DND-41 (cell line): ENCODE measurements around the gene NOL9.

Source experiments
- ATAC-seq: fragments of 200-7000 bp; cut with Tn5 transposase; 3 replicates; pipeline ENCODE4 v1.9.1; 2021; ENCODE audit warnings: low read depth; ENCODE audit not compliant: insufficient read depth
- DNase-seq: peaks from one replicate; pipeline ENCODE4 v3.0.0-alpha.2; 2020
- H2AFZ ChIP-seq: 2 replicates; pipeline ENCODE4 v1.6.0; 2012; ENCODE audit warnings: low read depth, low read length
- H3K27ac ChIP-seq: 2 replicates; pipeline ENCODE4 v1.5.1; 2012; ENCODE audit warnings: low read length, inconsistent platforms
- H3K27me3 ChIP-seq: fragments of 200-600 bp; sonication (generic); 2 replicates; pipeline ENCODE4 v1.6.0; 2012; ENCODE audit warnings: low read length, mild to moderate bottlenecking, inconsistent platforms; ENCODE audit not compliant: insufficient read depth, poor library complexity
- H3K36me3 ChIP-seq: 2 replicates; pipeline ENCODE4 v1.5.1; 2012; ENCODE audit warnings: low read length, inconsistent platforms; ENCODE audit not compliant: insufficient read depth
- H3K4me1 ChIP-seq: 2 replicates; pipeline ENCODE4 v1.5.1; 2012; ENCODE audit warnings: mild to moderate bottlenecking, low read length; ENCODE audit not compliant: insufficient read depth
- H3K4me2 ChIP-seq: 2 replicates; pipeline ENCODE4 v1.6.0; 2012; ENCODE audit warnings: mild to moderate bottlenecking, moderate library complexity, low read length, inconsistent platforms; ENCODE audit not compliant: insufficient read depth
- H3K4me3 ChIP-seq, 2 experiments: fragments of 200-600 bp in 1 of 2; shearing (Covaris generic) in 1 of 2; 2 replicates each; pipeline ENCODE4 v1.5.1; 2012 to 2016; ENCODE audit warnings: inconsistent platforms in 2 of 2, low read length in 2 of 2, mild to moderate bottlenecking in 2 of 2, low read depth in 1 of 2, moderate library complexity in 1 of 2
- H3K79me2 ChIP-seq: 2 replicates; pipeline ENCODE4 v1.6.0; 2012; ENCODE audit warnings: low read length, inconsistent platforms; ENCODE audit not compliant: insufficient read depth
- H3K9ac ChIP-seq: 2 replicates; pipeline ENCODE4 v1.6.0; 2012; ENCODE audit warnings: low read depth, mild to moderate bottlenecking, inconsistent platforms, low read length, moderate library complexity
- H3K9me3 ChIP-seq: 2 replicates; pipeline ENCODE4 v1.5.1; 2012; ENCODE audit warnings: low read length, moderate library complexity, mild to moderate bottlenecking, inconsistent platforms; ENCODE audit not compliant: insufficient read depth, severe bottlenecking
- H4K20me1 ChIP-seq: 2 replicates; pipeline ENCODE4 v1.6.0; 2012; ENCODE audit warnings: low read length; ENCODE audit not compliant: insufficient read depth
- EZH2 ChIP-seq: IDR thresholded peaks from 3 replicates; pipeline ENCODE4 v1.6.1; 2012; ENCODE audit warnings: borderline replicate concordance, low read depth, mild to moderate bottlenecking, moderate library complexity, low read length, inconsistent platforms; ENCODE audit not compliant: severe bottlenecking
- TF ChIP-seq, protein P1 (sequence below): IDR thresholded peaks from 2 replicates; pipeline ENCODE4 v1.5.1; 2012; ENCODE audit warnings: borderline replicate concordance, low read length, moderate library complexity, mild to moderate bottlenecking; ENCODE audit not compliant: poor library complexity, severe bottlenecking; ENCODE audit errors: extremely low read depth

Gene NOL9

GRCh38 chr1:6474815-6475282 is 79.5 kb downstream of the NOL9 start:
- Histone ChIP-seq H3K79me2 (no peaks in the 10 kb centered on the region), H3K4me1 (no peaks in the 10 kb centered on the region), H3K36me3 (no peaks in the 10 kb centered on the region), H4K20me1 (no peaks in the 10 kb centered on the region; the same call in 1 of the 2 replicates), H3K27me3 (no peaks in the 10 kb centered on the region), H3K9ac (no peak overlapping the region), H3K27ac (no peak overlapping the region), H3K9me3 (no peaks in the 10 kb centered on the region), H3K4me2 (no peak overlapping the region), H2AFZ (no peak overlapping the region), H3K4me3 (no peak overlapping the region)
- ATAC-seq (no peak), DNase-seq (no peak)
- TF ChIP-seq, protein P1, sequence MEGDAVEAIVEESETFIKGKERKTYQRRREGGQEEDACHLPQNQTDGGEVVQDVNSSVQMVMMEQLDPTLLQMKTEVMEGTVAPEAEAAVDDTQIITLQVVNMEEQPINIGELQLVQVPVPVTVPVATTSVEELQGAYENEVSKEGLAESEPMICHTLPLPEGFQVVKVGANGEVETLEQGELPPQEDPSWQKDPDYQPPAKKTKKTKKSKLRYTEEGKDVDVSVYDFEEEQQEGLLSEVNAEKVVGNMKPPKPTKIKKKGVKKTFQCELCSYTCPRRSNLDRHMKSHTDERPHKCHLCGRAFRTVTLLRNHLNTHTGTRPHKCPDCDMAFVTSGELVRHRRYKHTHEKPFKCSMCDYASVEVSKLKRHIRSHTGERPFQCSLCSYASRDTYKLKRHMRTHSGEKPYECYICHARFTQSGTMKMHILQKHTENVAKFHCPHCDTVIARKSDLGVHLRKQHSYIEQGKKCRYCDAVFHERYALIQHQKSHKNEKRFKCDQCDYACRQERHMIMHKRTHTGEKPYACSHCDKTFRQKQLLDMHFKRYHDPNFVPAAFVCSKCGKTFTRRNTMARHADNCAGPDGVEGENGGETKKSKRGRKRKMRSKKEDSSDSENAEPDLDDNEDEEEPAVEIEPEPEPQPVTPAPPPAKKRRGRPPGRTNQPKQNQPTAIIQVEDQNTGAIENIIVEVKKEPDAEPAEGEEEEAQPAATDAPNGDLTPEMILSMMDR, result no peak
- TF ChIP-seq EZH2, result no peak

- Histone ChIP-seq H4K20me1 (no peaks in the 10 kb centered on the region; the same call in 1 of the 2 replicates), H3K4me2 (no peak overlapping the region), H3K36me3 (no peaks in the 10 kb centered on the region), H3K4me3 (no peak overlapping the region), H2AFZ (no peak overlapping the region), H3K79me2 (no peaks in the 10 kb centered on the region), H3K9me3 (no peaks in the 10 kb centered on the region), H3K27ac (no peak overlapping the region), H3K9ac (no peak overlapping the region), H3K27me3 (no peaks in the 10 kb centered on the region), H3K4me1 (no peaks in the 10 kb centered on the region)
- no peak for TF ChIP-seq EZH2
- TF ChIP-seq, protein P1, result no peak
- DNase-seq (no peak), ATAC-seq (no peak)
These were observed 80.1 kb downstream of the NOL9 start for GRCh38 chr1:6473974-6474814.

- TF ChIP-seq EZH2, result no peak
- TF ChIP-seq, protein P1, result no peak
- Histone ChIP-seq H3K27ac (no peak overlapping the region), H3K36me3 (no peaks in the 10 kb centered on the region), H3K9ac (no peak overlapping the region), H3K27me3 (no peaks in the 10 kb centered on the region), H3K9me3 (no peaks in the 10 kb centered on the region), H3K4me1 (no peaks in the 10 kb centered on the region), H3K4me3 (no peak overlapping the region), H3K4me2 (no peak overlapping the region), H4K20me1 (no peaks in the 10 kb centered on the region; the same call in 1 of the 2 replicates), H3K79me2 (no peaks in the 10 kb centered on the region), H2AFZ (no peak overlapping the region)
- ATAC-seq (no peak), DNase-seq (no peak)
These were observed 81.2 kb downstream of the NOL9 start for GRCh38 chr1:6473156-6473555.
